Type B pancreatic cell (in vitro differentiated cells): Measurements from ENCODE around the gene CEP41. TPM values are rescaled to one million over a fixed set of nuclear protein-coding genes. Genes with fewer than 3 reads are reported as not detected.

ENCODE experiments used
- DNase-seq: peaks from one replicate; pipeline ENCODE4 v3.0.0; 2021; ENCODE audit warnings: mixed read lengths; ENCODE audit not compliant: unreplicated experiment; ENCODE audit errors: extremely low spot score
- H3K27ac Mint-ChIP-seq: 2 replicates; pipeline ENCODE4 v1.8.0; 2021; ENCODE audit warnings: mild to moderate bottlenecking, mixed read lengths
- H3K27me3 Mint-ChIP-seq: 2 replicates; pipeline ENCODE4 v1.8.0; 2021; ENCODE audit warnings: mixed read lengths
- H3K36me3 Mint-ChIP-seq: 2 replicates; pipeline ENCODE4 v1.8.0; 2021; ENCODE audit warnings: mixed read lengths
- H3K4me1 Mint-ChIP-seq: one replicate; pipeline ENCODE4 v1.8.0; 2021; ENCODE audit warnings: mixed read lengths; ENCODE audit not compliant: unreplicated experiment
- H3K4me3 Mint-ChIP-seq: 2 replicates; pipeline ENCODE4 v1.8.0; 2021; ENCODE audit warnings: mild to moderate bottlenecking, mixed read lengths
- H3K9me3 Mint-ChIP-seq: 2 replicates; pipeline ENCODE4 v1.8.0; 2021; ENCODE audit warnings: mixed read lengths
- total RNA-seq: library from RNA; stranded (reverse); gene quantifications from 2 replicates; pipeline ENCODE4 v1.2.1, GENCODE V29; 2021; ENCODE audit warnings: low replicate concordance
- TF ChIP-seq, protein P1 (sequence below): fragments of 200-600 bp; sonication (generic); conservative IDR thresholded peaks from 2 replicates; pipeline ENCODE4 v1.5.0; 2021; ENCODE audit warnings: antibody characterized with exemption, mild to moderate bottlenecking

CEP41 gene
- total RNA-seq, 1 donor from 2014 or later: 33.0 TPM

DNA sequence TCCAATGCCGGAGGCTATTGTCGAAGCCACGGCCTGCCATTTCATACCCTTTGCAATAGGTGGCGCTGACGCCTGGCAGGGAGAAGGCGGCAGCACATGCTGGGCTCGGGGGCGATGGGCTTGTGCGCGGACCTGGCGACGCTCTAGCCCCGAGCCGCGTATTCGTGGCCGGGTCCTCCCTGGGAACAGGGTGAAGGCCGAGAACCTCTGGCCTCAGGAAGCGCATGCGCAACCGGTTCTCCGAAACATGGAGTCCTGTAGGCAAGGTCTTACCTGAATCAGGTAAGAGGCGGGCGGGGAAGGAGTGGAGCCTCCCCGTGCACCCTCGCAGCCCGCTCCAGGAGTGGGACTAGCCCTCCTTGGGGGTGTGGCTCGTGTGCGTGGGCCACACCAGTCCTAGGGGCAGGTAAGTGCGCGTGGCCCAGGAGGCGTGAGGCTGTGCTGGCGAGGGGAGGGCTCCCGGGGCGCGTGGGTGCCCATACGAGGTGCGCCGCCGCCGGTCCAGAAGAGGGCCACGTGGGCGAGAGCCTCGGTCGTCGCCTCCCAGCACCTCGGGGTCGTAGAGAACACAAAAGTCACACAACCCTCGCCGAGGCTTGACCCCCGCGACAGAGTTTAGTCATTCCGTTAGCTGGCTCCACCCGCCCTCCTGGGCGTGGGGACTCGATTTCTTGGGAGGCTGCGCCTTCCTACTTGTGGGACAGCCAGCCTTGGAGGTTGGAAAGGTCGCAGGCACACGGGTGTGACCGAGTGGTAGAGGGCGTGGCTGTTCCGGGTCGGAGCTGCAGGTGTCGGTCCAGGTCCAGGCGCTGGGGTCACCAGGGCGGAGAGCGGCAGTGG lies 45.5 kb upstream of the CEP41 start:
- H3K9me3 Mint-ChIP-seq: no peaks in the 10 kb centered on the region
- TF ChIP-seq, protein P1, sequence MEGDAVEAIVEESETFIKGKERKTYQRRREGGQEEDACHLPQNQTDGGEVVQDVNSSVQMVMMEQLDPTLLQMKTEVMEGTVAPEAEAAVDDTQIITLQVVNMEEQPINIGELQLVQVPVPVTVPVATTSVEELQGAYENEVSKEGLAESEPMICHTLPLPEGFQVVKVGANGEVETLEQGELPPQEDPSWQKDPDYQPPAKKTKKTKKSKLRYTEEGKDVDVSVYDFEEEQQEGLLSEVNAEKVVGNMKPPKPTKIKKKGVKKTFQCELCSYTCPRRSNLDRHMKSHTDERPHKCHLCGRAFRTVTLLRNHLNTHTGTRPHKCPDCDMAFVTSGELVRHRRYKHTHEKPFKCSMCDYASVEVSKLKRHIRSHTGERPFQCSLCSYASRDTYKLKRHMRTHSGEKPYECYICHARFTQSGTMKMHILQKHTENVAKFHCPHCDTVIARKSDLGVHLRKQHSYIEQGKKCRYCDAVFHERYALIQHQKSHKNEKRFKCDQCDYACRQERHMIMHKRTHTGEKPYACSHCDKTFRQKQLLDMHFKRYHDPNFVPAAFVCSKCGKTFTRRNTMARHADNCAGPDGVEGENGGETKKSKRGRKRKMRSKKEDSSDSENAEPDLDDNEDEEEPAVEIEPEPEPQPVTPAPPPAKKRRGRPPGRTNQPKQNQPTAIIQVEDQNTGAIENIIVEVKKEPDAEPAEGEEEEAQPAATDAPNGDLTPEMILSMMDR: peak; percentile 82
- H3K4me3 Mint-ChIP-seq: peak overlapping the region; percentile 88
- H3K4me1 Mint-ChIP-seq: peaks cover 50% of the 10 kb centered on the region
- no peaks in the 10 kb centered on the region for H3K27me3 Mint-ChIP-seq
- no peak for DNase-seq
- peaks cover 13% of the 10 kb centered on the region for H3K36me3 Mint-ChIP-seq
- peak overlapping the region; percentile 80 for H3K27ac Mint-ChIP-seq

DNA sequence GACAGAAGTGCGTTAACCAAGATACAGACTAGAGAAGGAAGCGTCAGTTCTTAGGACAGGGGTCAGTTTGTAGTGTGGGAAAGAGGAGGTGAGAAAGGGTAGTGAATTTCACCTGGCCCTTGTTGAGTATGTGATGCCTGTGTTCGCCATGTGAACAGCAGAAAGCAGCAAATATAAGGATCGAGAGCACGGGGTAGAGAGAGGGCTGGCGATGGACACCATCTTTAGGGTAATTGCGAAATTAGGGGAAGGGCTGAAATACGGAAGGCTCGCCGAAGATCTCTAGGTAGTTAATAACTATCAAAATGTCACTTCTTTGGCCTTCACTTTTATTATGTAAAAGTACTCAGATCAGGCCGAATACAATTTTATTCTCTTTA lies 44.9 kb upstream of the CEP41 start:
- TF ChIP-seq, protein P1: no peak
- H3K4me1 Mint-ChIP-seq: peaks cover 47% of the 10 kb centered on the region
- no peak for DNase-seq
- peak overlapping the region; percentile 88 for H3K4me3 Mint-ChIP-seq
- H3K27ac Mint-ChIP-seq: peak overlapping the region; percentile 80
- peaks cover 10% of the 10 kb centered on the region for H3K36me3 Mint-ChIP-seq
- H3K27me3 Mint-ChIP-seq: no peaks in the 10 kb centered on the region
- H3K9me3 Mint-ChIP-seq: no peaks in the 10 kb centered on the region

DNA sequence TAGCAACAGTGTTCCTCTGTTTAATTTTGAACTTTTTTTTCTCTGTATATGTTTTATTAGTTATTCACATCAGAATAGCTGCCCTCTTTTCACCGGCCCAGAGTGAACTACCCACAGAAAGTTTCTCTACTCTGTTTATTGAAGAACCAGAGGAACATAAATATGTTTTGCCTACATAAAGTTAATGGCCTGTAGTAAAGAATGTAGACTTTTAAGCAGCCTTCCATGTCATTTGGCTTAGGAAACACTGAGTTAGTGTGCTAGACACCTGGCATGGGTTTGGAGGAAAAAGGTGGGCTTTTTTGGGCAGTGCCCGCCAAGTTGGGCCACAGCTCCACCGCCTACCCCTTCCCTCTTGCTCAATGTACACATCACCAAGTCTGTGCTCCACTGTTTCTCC lies 42.2 kb upstream of the CEP41 start:
- peaks cover 25% of the 10 kb centered on the region for H3K4me1 Mint-ChIP-seq
- no peak overlapping the region for H3K27ac Mint-ChIP-seq
- TF ChIP-seq, protein P1: no peak
- peaks cover 10% of the 10 kb centered on the region for H3K36me3 Mint-ChIP-seq
- H3K4me3 Mint-ChIP-seq: no peak overlapping the region
- peaks cover 3% of the 10 kb centered on the region for H3K9me3 Mint-ChIP-seq
- no peak for DNase-seq
- H3K27me3 Mint-ChIP-seq: no peaks in the 10 kb centered on the region

DNA sequence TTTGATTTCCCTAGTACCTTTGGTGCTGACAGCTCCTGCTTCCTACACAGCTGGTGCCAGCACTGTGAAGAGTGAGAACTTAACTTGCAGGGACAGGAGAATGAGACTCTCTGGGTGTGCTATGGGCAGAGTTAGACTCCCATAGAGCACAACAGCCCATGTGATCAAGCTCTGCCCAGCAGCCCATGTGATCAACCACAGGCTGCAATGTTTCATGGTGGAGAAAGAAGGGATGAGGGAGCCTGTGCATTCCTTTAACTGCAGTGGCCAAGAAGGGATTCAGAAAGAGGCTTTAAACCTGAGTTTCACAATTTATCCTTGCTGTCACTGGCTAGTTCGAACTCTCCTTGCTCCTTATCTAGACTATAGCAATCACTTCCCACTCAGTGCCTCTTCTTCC lies 41.1 kb upstream of the CEP41 start:
- Mint-ChIP-seq H3K4me3 (no peak overlapping the region), H3K27me3 (no peaks in the 10 kb centered on the region), H3K27ac (no peak overlapping the region), H3K4me1 (peaks cover 20% of the 10 kb centered on the region), H3K36me3 (peaks cover 7% of the 10 kb centered on the region), H3K9me3 (peaks cover 3% of the 10 kb centered on the region)
- TF ChIP-seq, protein P1: no peak
- no peak for DNase-seq

DNA sequence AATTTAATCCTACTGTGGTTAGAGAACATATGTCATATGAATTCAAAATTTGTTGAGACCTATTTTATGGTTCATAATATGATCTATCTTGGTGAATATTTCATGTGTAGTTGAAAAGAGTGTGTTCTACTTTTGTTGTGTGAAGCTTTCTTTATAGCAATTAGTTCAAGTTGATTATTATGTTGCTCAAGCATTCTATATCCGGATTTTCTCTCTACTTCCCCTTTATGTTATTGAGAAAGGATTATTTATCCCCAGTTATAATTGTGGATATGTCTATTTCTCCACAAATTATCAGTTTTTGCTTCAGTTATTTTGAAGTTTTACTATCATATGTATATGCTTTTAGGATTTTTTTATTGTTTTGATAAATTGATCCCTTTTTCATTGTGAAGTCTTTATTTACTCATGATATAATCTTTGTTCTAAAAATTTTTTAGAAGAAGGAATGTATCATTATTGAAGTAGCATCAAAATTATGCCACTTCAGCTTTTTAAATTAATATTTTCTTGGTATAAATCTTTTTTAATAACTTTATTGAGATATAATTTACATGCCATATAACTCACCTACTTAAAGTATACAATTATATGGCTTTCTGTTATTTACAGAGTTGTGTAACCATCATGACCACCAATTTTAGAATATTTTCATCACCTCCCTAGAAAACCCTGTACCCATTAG lies 39.0 kb upstream of the CEP41 start:
- Mint-ChIP-seq H3K9me3 (peaks cover 3% of the 10 kb centered on the region), H3K4me1 (peaks cover 24% of the 10 kb centered on the region), H3K4me3 (no peak overlapping the region), H3K27me3 (no peaks in the 10 kb centered on the region), H3K36me3 (peaks cover 5% of the 10 kb centered on the region), H3K27ac (no peak overlapping the region)
- TF ChIP-seq, protein P1: no peak
- no peak for DNase-seq
